Hepatocyte (in vitro differentiated cells): ENCODE results near the gene WDR86.

Source experiments
- CTCF ChIP-seq: fragments of 200-600 bp; sonication (generic); IDR thresholded peaks from 2 replicates; pipeline ENCODE4 v1.5.1; 2016; ENCODE audit warnings: antibody characterized with exemption, mild to moderate bottlenecking; ENCODE audit not compliant: poor library complexity
- EZH2 ChIP-seq: fragments of 200-600 bp; sonication (generic); IDR thresholded peaks from 2 replicates; pipeline ENCODE4 v1.6.1; 2016; ENCODE audit warnings: antibody characterized with exemption, mild to moderate bottlenecking, borderline replicate concordance
- EZH2phosphoT487 ChIP-seq: fragments of 200-600 bp; sonication (generic); IDR thresholded peaks from one replicate; pipeline ENCODE4 v1.6.1; 2018; ENCODE audit warnings: antibody characterized with exemption, mild to moderate bottlenecking, low read depth, moderate library complexity; ENCODE audit not compliant: unreplicated experiment, severe bottlenecking

- TF ChIP-seq CTCF (no peak), EZH2 (no peak), EZH2phosphoT487 (no peak)
Measured at GRCh38 chr7:151371266-151371665, 38.6 kb downstream of the WDR86 start.
